IPS DF 6.9 (cell line): Measurements from ENCODE around the gene CYSLTR2.
"Not testable (repeated sequence)": the region's sequence is repeated elsewhere in the genome, so short reads cannot be mapped to it uniquely, and the experiment has no call there.

Experiments used
- DNase-seq: peaks from one replicate; pipeline ENCODE4 v3.0.0-alpha.2; 2013; ENCODE audit warnings: low read depth, low spot score
- H3K27ac ChIP-seq: one replicate; pipeline ENCODE4 v1.5.1; 2013; ENCODE audit warnings: low read length, control low read depth
- H3K27me3 ChIP-seq: 2 replicates; pipeline ENCODE4 v1.6.1; 2013; ENCODE audit warnings: mild to moderate bottlenecking, low read length; ENCODE audit not compliant: control insufficient read depth, insufficient read depth
- H3K36me3 ChIP-seq: 2 replicates; pipeline ENCODE4 v1.6.1; 2013; ENCODE audit warnings: low read length; ENCODE audit not compliant: control insufficient read depth, insufficient read depth
- H3K4me1 ChIP-seq: 2 replicates; pipeline ENCODE4 v1.6.1; 2013; ENCODE audit warnings: low read length; ENCODE audit not compliant: control insufficient read depth, insufficient read depth
- H3K4me3 ChIP-seq: 2 replicates; pipeline ENCODE4 v1.5.1; 2013; ENCODE audit warnings: mild to moderate bottlenecking, low read length
- H3K9me3 ChIP-seq: 2 replicates; pipeline ENCODE4 v1.6.1; 2013; ENCODE audit warnings: low read length, inconsistent platforms; ENCODE audit not compliant: control insufficient read depth, insufficient read depth
- WGBS: extraction: QIAGEN DNeasy Blood & Tissue Kit; methylation state at CpG from one replicate; pipeline ENCODE4 v1.1.7; 2013; ENCODE audit warnings: mixed read lengths, missing lambda C conversion rate; ENCODE audit not compliant: insufficient read length, insufficient coverage; 5-methylcytosine and 5-hydroxymethylcytosine counted together

The CYSLTR2 gene

DNA sequence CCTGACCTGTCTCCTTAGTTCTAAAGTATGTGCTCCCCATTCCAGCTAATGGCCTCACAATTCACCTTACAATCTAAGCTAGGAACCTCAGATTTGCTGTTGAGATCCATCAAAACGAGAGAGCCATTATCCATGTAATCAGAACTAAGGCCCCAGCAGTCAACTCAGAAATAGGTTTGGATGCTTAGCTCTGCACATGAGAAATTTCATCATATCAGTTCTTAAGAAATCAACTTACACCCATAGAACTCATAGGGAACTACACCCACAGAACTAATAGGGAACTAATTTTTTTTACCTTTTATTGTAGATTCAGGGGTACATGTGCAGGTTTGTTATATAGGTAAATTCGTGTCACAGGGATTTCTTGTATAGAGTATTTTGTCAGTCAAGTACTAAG lies 28.7 kb downstream of the CYSLTR2 start:
- Histone ChIP-seq H3K27ac (no peak overlapping the region), H3K27me3 (no peaks in the 10 kb centered on the region), H3K4me3 (no peak overlapping the region), H3K36me3 (no peaks in the 10 kb centered on the region), H3K4me1 (no peaks in the 10 kb centered on the region), H3K9me3 (no peaks in the 10 kb centered on the region)
- DNase-seq: no peak
- no CpG with 5 or more reads among the region's 2 CpGs for WGBS

DNA sequence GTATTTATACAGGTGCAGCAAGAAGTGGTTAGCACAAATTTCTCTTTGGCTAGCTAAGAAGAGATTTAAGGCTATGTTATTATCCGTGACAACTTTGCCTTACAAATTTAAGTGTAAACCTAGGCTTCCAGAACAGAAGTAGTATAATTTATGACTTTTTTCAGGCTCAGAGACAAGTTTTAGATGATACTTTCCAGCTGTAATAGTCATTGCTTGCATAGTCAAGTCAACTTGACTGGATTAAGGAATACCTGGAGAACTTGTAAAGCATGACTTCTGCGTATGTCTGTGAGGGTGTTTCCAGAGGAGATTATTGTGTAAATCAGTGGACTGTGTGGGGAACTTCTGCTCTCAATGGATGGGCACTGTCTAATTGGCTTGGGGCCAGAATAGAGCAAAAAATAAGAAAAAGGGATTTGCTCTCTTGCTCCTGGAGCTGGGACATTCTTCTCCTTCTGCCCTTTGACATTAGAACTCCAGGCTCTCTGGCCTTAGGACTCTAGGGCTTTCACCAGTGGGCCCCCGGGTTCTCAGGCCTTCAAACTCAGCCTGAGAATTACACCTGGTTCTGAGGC lies 33.0 kb downstream of the CYSLTR2 start:
- Histone ChIP-seq H3K27ac (no peak overlapping the region), H3K4me1 (no peaks in the 10 kb centered on the region), H3K27me3 (no peaks in the 10 kb centered on the region), H3K36me3 (no peaks in the 10 kb centered on the region), H3K9me3 (no peaks in the 10 kb centered on the region; the same call in 1 of the 2 replicates), H3K4me3 (no peak overlapping the region)
- no peak for DNase-seq
- no CpG with 5 or more reads among the region's 3 CpGs for WGBS

DNA sequence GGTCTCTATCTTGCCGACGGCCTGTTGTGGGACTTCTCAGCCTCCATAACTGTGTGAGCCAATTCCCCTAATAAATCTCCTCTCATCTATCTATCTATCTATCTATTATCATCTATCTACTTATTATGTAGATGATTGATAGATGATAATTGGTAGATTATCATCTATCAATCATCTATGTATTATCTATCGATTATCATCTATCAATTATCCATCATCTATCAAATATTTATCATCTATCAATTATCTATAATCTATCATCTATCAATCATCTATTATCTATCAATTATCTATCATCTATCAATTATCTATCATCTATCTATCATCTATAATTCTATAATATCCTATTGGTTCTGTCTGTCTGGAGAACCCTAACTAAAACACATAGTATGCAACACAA lies 33.5 kb downstream of the CYSLTR2 start:
- Histone ChIP-seq H3K36me3 (no peaks in the 10 kb centered on the region), H3K9me3 (no peaks in the 10 kb centered on the region; the same call in 1 of the 2 replicates), H3K4me3 (no peak overlapping the region), H3K4me1 (no peaks in the 10 kb centered on the region), H3K27ac (no peak overlapping the region), H3K27me3 (no peaks in the 10 kb centered on the region)
- WGBS: 100% methylated on average over 1 of the region's 3 CpGs
- no peak for DNase-seq

DNA sequence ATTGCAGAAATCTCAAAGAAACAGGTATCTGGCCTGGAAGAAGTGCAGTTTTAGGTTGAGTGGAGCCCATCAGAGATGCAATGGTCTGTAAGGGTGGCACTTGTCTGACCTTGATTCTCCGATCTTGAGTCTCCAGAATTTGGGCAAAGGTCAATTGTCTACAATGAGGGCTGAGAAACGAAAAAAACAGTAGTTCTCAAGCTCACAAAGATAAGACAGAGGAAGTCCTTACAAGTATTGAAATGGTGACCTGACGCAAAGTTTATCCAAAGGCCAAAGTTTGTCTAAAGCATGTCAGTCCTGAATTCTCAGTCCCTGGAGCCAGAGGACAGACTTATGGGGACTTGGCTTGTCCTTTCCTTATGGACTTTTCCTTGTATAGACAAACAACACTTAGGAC lies 40.3 kb downstream of the CYSLTR2 start:
- no peaks in the 10 kb centered on the region; the same call in 1 of the 2 replicates for H3K9me3 ChIP-seq
- no peaks in the 10 kb centered on the region for H3K27me3 ChIP-seq
- H3K36me3 ChIP-seq: no peaks in the 10 kb centered on the region
- H3K4me1 ChIP-seq: no peaks in the 10 kb centered on the region
- WGBS: no CpG with 5 or more reads among the region's 3 CpGs
- no peak overlapping the region for H3K4me3 ChIP-seq
- H3K27ac ChIP-seq: no peak overlapping the region
- DNase-seq: no peak

DNA sequence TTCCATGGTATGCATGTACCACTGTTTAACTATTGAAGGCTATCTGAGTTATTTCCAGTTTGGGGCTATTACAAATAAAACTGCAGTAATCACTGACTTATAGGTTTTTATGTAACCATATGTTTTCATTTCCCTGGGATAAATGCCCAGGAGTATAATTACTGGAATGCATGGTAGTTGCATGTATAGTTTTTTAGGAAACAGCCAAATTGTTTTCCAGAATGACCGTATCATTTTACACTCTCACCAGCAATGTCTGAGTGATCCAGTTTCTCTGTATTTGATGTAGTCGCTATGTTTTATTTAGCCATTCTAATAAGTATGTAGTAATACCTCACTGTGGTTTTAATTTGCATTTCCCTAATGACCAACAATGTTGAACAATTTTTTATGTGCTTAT lies 42.0 kb downstream of the CYSLTR2 start:
- H3K4me3 ChIP-seq: no peak overlapping the region
- H3K27me3 ChIP-seq: no peaks in the 10 kb centered on the region
- H3K36me3 ChIP-seq: no peaks in the 10 kb centered on the region
- no peaks in the 10 kb centered on the region for H3K4me1 ChIP-seq
- H3K27ac ChIP-seq: no peak overlapping the region
- no peak for DNase-seq
- H3K9me3 ChIP-seq: no peaks in the 10 kb centered on the region; the same call in 1 of the 2 replicates
- WGBS: no CpG with 5 or more reads among the region's 2 CpGs

DNA sequence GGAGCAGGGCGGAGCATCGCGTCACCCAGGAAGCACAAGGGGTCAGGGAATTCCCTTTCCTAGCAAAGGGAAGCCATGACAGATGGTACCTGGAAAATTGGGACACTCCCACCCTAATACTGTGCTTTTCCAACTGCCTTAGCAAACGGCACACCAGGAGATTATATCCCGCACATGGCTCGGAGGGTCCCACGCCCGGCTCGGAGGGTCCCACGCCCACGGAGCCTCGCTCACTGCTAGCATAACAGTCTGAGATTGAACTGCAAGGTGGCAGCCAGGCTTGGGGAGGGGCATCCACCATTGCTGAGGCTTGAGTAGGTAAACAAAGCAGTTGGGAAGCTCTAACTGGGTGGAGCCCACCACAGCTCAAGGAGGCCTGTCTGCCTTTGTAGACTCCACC lies 42.9 kb downstream of the CYSLTR2 start:
- not testable (repeated sequence) for DNase-seq, H3K27ac ChIP-seq, H3K4me3 ChIP-seq, H3K27me3 ChIP-seq, H3K36me3 ChIP-seq, H3K9me3 ChIP-seq, H3K4me1 ChIP-seq
- no CpG with 5 or more reads among the region's 12 CpGs for WGBS

DNA sequence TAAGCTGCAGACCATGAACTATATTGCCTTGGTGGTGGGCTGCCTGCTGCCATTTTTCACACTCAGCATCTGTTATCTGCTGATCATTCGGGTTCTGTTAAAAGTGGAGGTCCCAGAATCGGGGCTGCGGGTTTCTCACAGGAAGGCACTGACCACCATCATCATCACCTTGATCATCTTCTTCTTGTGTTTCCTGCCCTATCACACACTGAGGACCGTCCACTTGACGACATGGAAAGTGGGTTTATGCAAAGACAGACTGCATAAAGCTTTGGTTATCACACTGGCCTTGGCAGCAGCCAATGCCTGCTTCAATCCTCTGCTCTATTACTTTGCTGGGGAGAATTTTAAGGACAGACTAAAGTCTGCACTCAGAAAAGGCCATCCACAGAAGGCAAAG lies 53.7 kb downstream of the CYSLTR2 start:
- Histone ChIP-seq H3K4me1 (no peaks in the 10 kb centered on the region), H3K9me3 (0 out of 2 replicates have a peak, but pooled peaks cover 2% of the 10 kb centered on the region), H3K27ac (no peak overlapping the region), H3K27me3 (no peaks in the 10 kb centered on the region), H3K36me3 (no peaks in the 10 kb centered on the region), H3K4me3 (no peak overlapping the region)
- DNase-seq: no peak
- no CpG with 5 or more reads among the region's 5 CpGs for WGBS

DNA sequence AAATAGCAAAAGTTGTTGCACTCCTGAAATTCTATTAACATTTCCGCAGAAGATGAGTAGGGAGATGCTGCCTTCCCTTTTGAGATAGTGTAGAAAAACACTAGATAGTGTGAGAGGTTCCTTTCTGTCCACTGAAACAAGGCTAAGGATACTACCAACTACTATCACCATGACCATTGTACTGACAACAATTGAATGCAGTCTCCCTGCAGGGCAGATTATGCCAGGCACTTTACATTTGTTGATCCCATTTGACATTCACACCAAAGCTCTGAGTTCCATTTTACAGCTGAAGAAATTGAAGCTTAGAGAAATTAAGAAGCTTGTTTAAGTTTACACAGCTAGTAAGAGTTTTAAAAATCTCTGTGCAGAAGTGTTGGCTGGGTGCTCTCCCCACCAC lies 55.0 kb downstream of the CYSLTR2 start:
- H3K9me3 ChIP-seq: 0 out of 2 replicates have a peak, but pooled peaks cover 2% of the 10 kb centered on the region
- no peak overlapping the region for H3K4me3 ChIP-seq
- H3K27me3 ChIP-seq: no peaks in the 10 kb centered on the region
- H3K27ac ChIP-seq: no peak overlapping the region
- WGBS: no CpG with 5 or more reads among the region's 1 CpG
- no peak for DNase-seq
- no peaks in the 10 kb centered on the region for H3K36me3 ChIP-seq
- H3K4me1 ChIP-seq: no peaks in the 10 kb centered on the region

DNA sequence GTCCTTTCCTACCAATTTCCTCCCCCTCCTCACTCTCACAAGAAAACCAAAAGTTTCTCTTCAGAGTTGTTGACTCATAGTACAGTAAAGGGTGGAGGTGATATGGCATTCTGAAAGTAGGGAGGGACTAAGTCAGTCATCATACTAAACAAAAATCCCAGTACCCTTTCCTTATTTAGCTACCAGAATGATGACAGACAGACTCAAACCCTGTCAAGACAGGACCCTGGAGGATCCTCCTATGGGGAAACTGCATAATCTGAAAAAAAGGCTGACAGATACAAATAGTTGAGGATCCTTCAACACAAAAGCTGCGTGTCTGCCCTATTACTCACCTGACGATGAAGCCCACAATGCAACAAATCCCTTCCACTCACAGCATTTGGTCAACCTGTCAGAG lies 55.5 kb downstream of the CYSLTR2 start:
- Histone ChIP-seq H3K36me3 (no peaks in the 10 kb centered on the region), H3K4me1 (no peaks in the 10 kb centered on the region), H3K9me3 (0 out of 2 replicates have a peak, but pooled peaks cover 2% of the 10 kb centered on the region), H3K4me3 (no peak overlapping the region), H3K27ac (no peak overlapping the region), H3K27me3 (no peaks in the 10 kb centered on the region)
- DNase-seq: no peak
- no CpG with 5 or more reads among the region's 2 CpGs for WGBS

DNA sequence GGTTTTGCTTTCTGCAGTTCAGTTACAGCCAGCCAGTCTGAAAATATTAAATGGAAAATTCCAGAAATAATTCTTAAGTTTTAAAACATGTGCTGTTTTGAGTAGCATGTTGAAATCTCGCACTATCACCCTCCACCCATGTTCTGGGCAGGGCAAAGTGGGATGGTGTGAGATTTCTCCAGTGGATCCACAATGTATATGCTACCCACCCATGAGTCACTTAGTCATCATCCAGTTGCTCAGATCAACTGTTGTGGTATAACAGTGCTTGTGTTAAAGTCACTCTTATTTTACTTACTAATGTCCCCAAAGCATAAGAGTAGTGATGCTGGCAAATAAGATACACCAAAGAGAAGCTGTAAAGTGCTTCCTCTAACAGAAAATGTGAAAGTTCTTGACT lies 56.4 kb downstream of the CYSLTR2 start:
- no peaks in the 10 kb centered on the region for H3K4me1 ChIP-seq
- H3K27me3 ChIP-seq: no peaks in the 10 kb centered on the region
- no peaks in the 10 kb centered on the region for H3K36me3 ChIP-seq
- peaks cover 2% of the 10 kb centered on the region; the same call in 1 of the 2 replicates for H3K9me3 ChIP-seq
- no peak overlapping the region for H3K4me3 ChIP-seq
- WGBS: no CpG with 5 or more reads among the region's 1 CpG
- H3K27ac ChIP-seq: no peak overlapping the region
- no peak for DNase-seq

DNA sequence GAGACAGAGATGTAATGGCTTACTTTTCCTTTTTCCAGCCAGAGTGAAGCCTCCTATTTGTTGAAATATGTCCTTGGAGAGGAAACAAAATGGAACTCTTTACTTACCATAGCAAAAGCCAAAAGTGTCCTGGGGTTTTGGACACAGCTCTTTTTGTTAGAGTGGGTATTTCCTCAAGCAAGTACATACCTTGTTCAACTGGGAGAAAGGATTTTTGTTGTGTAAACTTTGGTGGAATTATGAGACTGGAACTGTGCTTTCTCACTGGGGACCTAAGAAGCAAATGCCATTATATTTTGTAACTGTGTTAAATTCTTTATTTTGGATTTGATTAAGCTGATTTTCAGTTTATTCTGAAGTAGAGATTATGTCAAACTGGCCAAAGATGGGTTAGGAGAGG lies 58.4 kb downstream of the CYSLTR2 start:
- no peaks in the 10 kb centered on the region for H3K36me3 ChIP-seq
- no peak overlapping the region for H3K4me3 ChIP-seq
- no peaks in the 10 kb centered on the region for H3K27me3 ChIP-seq
- H3K4me1 ChIP-seq: no peaks in the 10 kb centered on the region
- peaks cover 2% of the 10 kb centered on the region; the same call in 1 of the 2 replicates for H3K9me3 ChIP-seq
- DNase-seq: no peak
- H3K27ac ChIP-seq: no peak overlapping the region
